ENCODE data around the gene TRMT13.

GRCh38 chr1:100146958-100147357 is 14.0 kb downstream of the TRMT13 start:
- TF ChIP-seq CTCF (IDR thresholded peaks at IDR 0.05) (no peak), POLR2A (IDR thresholded peaks at IDR 0.05) (no peak)
